ENCODE data around the gene KCND2. TPM values are rescaled to one million over a fixed set of nuclear protein-coding genes. Genes with fewer than 3 reads are reported as not detected.

The KCND2 gene
- total and polyA plus RNA-seq, 2 of the 8 experiments (the other 6 are each of a cell fraction or from before 2014, with no cell fraction given), result 4.6 to 7.7 TPM

GRCh38 chr7:120504386-120504785 lies 231.4 kb downstream of the KCND2 start:
- Histone ChIP-seq H3K27ac (ENCODE audit: low read depth, low read length) (no peak overlapping the region), H3K23ac (ENCODE audit: insufficient read length) (no peak overlapping the region), H2BK120ac (replicated peaks; ENCODE audit: low read depth, low read length) (no peak overlapping the region), H3K9me3 (ENCODE audit: insufficient read depth in 2 of 2, low read depth in 1 of 2, low read length in 1 of 2) (no peaks in the 10 kb centered on the region), H3K27me3 (replicated peaks in 1 of 4; ENCODE audit: control insufficient read depth in 3 of 4, extremely low read depth in 1 of 4, insufficient read depth in 3 of 4, low read length in 3 of 4) (no peaks in the 10 kb centered on the region), H3K18ac (ENCODE audit: extremely low read depth, low read length) (no peak overlapping the region), H2BK20ac (ENCODE audit: low read length) (no peak overlapping the region), H3K56ac (replicated peaks; ENCODE audit: insufficient read length, low read depth, low read length) (no peak overlapping the region), H3K79me2 (ENCODE audit: control insufficient read depth in 1 of 2, insufficient read depth in 2 of 2, low read length in 2 of 2) (no peaks in the 10 kb centered on the region), H3K4me3 (ENCODE audit: extremely low read depth in 1 of 4, insufficient read depth in 2 of 4, low read depth in 3 of 4, low read length in 4 of 4) (no peak overlapping the region), H2BK5ac (ENCODE audit: low read depth, low read length) (no peak overlapping the region), H2BK12ac (ENCODE audit: low read depth, low read length) (no peak overlapping the region), H4K20me1 (replicated peaks in 1 of 2; ENCODE audit: control insufficient read depth in 1 of 2, insufficient read depth in 2 of 2, low read length in 2 of 2) (no peaks in the 10 kb centered on the region), H3K4ac (replicated peaks; ENCODE audit: insufficient read length, low read depth, low read length) (no peak overlapping the region), H2BK15ac (ENCODE audit: low read length) (no peak overlapping the region), H3K9ac (replicated peaks in 1 of 4; ENCODE audit: extremely low read depth in 1 of 4, low read depth in 3 of 4, low read length in 3 of 4) (no peak overlapping the region), H3K79me1 (ENCODE audit: low read depth, low read length) (no peaks in the 10 kb centered on the region), H3K4me1 (replicated peaks in 1 of 4; ENCODE audit: control insufficient read depth in 3 of 4, insufficient read depth in 4 of 4, low read length in 3 of 4) (peaks cover 3 to 6% (median 5%) of the 10 kb centered on the region in 4 experiments; a peak in 4 of 7 replicates), H4K8ac (ENCODE audit: extremely low read depth, insufficient read depth, low read length) (no peak overlapping the region), H4K5ac (ENCODE audit: insufficient read length, low read depth, low read length) (no peak overlapping the region), H3K14ac (ENCODE audit: insufficient read length) (no peak overlapping the region), H4K91ac (replicated peaks; ENCODE audit: insufficient read length, low read length) (no peak overlapping the region), H2AFZ (ENCODE audit: low read length) (no peak overlapping the region), H3K23me2 (ENCODE audit: low read depth, low read length) (no peaks in the 10 kb centered on the region), H3K36me3 (ENCODE audit: control insufficient read depth in 2 of 4, insufficient read depth in 4 of 4, low read length in 3 of 4) (no peaks in the 10 kb centered on the region), H3K4me2 (ENCODE audit: insufficient read depth in 1 of 2, low read depth in 2 of 2, low read length in 2 of 2) (no peak overlapping the region), H2AK5ac (ENCODE audit: low read depth, low read length) (no peak overlapping the region)
- DNase-seq (ENCODE audit: low read depth in 1 of 2, low spot score in 2 of 2) (no peak), FAIRE-seq (no peak)
- POLR2A ChIA-PET (ENCODE audit: partially characterized antibody), result no interaction called here
- CTCF ChIA-PET (ENCODE audit: partially characterized antibody), result no interaction called here
- TF ChIP-seq CBX5 (IDR thresholded peaks at IDR 0.05; ENCODE audit: low read depth, low read length) (no peak), MAX (IDR thresholded peaks at IDR 0.05) (no peak), TBP (IDR thresholded peaks at IDR 0.05; ENCODE audit: low read depth, low read length) (no peak), RAD21 (IDR thresholded peaks at IDR 0.05 in 1 of 2, conservative IDR thresholded peaks at IDR 0.05 in 1 of 2; ENCODE audit: low read depth in 2 of 2, low read length in 2 of 2) (no peak), CREB1 (IDR thresholded peaks at IDR 0.05) (no peak), EZH2 (IDR thresholded peaks at IDR 0.05; ENCODE audit: low read depth, low read length, severe bottlenecking) (no peak), BACH1 (IDR thresholded peaks at IDR 0.05; ENCODE audit: low read length) (no peak), GABPA (IDR thresholded peaks at IDR 0.05; ENCODE audit: borderline replicate concordance, insufficient read depth, low read length) (no peak), CEBPB (IDR thresholded peaks at IDR 0.05; ENCODE audit: low read depth, low read length) (no peak), BCL11A (IDR thresholded peaks at IDR 0.05; ENCODE audit: low read depth in 2 of 2, low read length in 2 of 2) (no peak), GTF2F1 (IDR thresholded peaks at IDR 0.05; ENCODE audit: borderline replicate concordance, low read depth, low read length) (no peak), SIN3A (conservative IDR thresholded peaks at IDR 0.05 in 1 of 2, IDR thresholded peaks at IDR 0.05 in 1 of 2; ENCODE audit: low read depth in 1 of 2, low read length in 2 of 2) (no peak)
- TF ChIP-seq, protein P1, sequence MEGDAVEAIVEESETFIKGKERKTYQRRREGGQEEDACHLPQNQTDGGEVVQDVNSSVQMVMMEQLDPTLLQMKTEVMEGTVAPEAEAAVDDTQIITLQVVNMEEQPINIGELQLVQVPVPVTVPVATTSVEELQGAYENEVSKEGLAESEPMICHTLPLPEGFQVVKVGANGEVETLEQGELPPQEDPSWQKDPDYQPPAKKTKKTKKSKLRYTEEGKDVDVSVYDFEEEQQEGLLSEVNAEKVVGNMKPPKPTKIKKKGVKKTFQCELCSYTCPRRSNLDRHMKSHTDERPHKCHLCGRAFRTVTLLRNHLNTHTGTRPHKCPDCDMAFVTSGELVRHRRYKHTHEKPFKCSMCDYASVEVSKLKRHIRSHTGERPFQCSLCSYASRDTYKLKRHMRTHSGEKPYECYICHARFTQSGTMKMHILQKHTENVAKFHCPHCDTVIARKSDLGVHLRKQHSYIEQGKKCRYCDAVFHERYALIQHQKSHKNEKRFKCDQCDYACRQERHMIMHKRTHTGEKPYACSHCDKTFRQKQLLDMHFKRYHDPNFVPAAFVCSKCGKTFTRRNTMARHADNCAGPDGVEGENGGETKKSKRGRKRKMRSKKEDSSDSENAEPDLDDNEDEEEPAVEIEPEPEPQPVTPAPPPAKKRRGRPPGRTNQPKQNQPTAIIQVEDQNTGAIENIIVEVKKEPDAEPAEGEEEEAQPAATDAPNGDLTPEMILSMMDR (IDR thresholded peaks at IDR 0.05; ENCODE audit: control extremely low read depth in 1 of 3, insufficient read depth in 1 of 3, low read depth in 1 of 3, low read length in 3 of 3), result no peak
